Endometrial microvascular endothelial cells (primary cell): Measurements from ENCODE around the gene CTNND2. TPM values are rescaled to one million over a fixed set of nuclear protein-coding genes. Genes with fewer than 3 reads are reported as not detected.
"Not testable (repeated sequence)": the region's sequence is repeated elsewhere in the genome, so short reads cannot be mapped to it uniquely, and the experiment has no call there.

Experiments used
- in situ Hi-C: cut with HindIII; loops from 2 replicates; pipeline ENCODE4 v1.10.0; 2017; ENCODE audit warnings: low sequenced_read_pairs, low pct_unique_long_range_greater_than_20kb; ENCODE audit errors: inconsistent ontology term
- total RNA-seq: library from RNA; depleted of rRNA; stranded (reverse); fragments of >200 nt; gene quantifications from one replicate; pipeline ENCODE4 v1.2.3, GENCODE V29; 2015; ENCODE audit errors: inconsistent ontology term

CTNND2 gene
- total RNA-seq, 1 donor from 2014 or later: not detected

DNA sequence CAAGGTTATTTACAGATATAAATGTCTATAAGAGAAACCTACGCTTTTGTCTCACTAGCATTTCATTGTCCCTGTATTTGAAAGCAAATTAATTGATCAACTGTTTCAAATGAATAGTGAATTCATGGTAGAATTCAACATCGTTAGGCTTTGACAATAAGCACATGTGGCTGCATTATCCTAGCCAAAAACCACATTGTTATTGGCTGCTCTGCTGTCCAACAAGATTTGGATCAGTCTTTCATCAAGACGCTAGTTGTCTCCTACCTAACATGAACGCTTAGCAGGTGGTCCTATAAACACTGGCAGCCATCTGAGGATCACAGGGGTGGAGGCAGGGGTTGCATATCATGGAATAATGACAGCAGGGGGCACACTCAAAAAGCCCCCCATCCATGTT lies 455.0 kb downstream of the CTNND2 start:
- in situ Hi-C loops: no loop called here

DNA sequence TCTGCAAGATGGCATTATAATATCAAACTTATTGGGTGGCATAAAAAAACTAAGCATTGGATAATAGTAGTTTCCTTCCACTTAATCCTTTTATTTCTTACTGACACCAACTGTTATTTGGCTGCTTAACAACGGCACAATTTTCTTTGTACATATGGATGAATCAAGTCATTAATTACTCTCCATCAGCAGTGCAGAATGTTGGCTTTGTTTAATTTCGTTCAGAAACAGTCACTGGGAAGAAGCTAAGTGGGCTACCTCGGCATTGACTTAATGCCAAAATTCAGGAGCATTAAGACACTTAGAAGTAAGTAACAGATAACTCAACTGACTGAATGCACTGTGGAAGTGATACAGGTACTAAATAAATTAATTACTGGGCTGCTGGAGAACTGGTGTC lies 460.4 kb downstream of the CTNND2 start:
- in situ Hi-C loops: no loop called here

DNA sequence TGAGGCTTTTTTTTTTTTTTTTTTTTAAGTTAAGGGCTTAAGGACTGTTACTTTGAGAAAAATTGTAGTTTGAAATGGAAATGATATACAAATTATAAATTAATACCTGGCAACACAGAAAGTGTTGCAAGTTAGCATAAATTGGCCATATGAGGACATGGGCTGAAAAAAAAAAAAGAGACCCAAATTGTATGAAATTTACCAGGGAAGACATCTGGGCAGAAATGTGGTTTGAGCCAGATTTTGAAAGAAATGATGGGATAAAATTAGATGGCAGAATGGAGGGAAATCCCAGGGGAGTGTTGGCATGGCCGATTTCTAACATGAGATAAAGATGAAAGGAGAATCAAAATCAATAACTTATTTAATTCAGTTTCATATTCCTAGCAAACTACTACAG lies 472.1 kb downstream of the CTNND2 start:
- in situ Hi-C loops: no loop called here

DNA sequence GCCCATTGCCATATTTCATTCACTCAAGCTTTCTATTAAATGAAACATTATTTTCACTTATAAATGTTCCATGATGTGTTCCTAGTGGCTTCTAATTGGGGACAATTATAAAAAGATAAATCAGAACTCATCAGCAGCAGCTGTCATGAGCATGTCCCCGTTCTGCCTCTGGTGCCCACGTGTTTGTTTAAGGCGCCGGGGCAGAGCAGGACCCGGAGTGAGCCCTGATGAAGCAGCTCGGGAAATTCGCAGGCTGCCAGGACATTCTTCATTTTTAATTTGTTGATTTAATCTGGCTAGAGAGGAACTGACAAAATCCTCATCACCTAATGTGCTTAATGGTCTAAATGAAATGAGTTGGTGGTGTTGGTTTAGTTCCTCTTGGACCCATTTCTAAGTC lies 475.0 kb downstream of the CTNND2 start:
- in situ Hi-C loops: no loop called here

DNA sequence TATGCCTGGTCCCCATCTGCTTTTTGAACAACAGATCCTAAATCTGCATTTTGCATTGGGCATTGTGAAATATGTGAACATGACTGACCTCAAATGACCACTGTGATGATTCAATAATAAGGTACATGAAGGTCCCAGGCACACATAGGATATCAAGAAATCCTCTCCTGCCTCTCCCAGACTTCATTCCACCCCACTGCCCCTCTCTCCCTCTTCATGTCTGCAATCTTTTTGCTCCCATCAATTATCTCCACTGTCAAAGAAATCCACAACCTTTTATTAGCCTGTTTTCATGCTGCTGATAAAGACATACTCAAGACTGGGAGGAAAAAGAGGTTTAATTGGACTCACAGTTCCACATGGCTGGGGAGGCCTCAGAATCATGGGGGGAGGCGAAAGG lies 476.7 kb downstream of the CTNND2 start:
- in situ Hi-C loops: no loop called here

DNA sequence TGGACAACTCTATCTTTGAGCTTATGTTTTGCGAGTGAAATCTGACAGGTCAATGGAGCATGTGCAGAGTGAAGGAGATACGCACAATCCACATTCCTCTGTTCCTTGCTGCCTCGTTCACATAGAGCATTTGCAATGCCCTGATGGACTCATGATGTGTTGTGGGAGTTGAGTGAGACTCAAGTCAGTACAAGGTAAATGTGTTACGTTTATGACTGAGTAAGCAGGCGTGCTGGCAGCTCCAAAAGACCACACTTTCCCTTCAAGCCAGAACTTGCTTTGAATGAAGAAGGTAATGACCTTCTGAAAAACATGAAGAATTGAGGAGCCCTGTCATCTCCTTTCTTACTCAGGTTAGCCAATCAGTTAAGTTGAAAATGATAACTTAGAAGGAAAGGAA lies 477.8 kb downstream of the CTNND2 start:
- in situ Hi-C loops: no loop called here

DNA sequence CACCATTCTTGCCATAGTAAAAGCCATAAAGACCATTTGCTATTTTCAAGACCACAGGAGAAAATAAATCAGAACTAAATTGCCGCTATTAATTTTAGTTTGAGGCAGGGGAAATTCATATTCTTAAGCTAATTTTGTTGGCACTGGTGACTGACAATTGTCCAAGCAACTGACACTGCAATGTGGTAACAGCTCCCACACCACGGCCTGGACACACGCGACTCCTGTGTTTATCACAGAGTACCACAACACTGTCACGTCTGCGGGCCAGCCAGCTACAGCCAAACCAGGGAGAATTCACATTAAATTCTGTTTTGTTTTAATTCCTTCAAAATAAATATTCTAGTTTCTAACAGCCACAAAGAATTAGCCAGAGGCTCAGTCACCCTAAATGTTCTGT lies 481.9 kb downstream of the CTNND2 start:
- in situ Hi-C loops: no loop called here

DNA sequence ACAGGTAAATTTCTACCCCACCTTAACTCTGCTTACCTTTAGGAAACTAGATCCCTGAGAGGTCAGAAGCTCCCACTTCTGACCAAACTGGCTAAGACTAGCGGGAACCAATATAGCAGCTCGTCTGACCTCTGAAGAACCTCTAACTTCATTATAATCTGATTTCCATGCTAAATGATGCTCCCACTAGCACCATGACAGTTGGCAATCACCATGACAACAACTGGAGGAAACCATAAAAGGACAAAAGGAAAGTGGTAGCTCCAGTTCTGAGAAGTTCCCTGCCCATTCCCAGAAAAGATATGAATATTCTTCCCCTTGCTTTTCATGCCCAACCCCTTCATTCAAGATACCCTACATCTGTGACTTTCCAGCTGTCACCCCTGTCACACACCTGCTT lies 483.3 kb downstream of the CTNND2 start:
- in situ Hi-C loops: no loop called here

DNA sequence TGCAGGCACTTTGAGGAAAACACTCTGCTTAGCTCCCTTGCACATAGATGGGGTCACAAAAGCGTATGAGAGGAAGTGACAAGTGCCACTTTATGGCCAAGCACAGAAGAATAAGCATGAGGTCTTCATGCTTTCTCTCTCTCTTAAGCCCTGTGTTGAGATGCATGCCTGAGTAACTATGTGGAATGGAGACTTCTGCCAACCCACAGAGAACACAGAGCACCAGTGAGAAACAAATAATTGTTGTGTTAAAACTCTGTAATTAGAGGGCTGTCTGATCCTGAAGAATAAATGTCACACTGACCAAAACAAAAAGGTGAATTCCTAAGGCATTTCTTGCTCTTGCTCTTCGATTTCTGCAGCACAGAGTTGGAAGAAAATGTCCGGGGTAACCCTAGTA lies 488.5 kb downstream of the CTNND2 start:
- in situ Hi-C loops: no loop called here

DNA sequence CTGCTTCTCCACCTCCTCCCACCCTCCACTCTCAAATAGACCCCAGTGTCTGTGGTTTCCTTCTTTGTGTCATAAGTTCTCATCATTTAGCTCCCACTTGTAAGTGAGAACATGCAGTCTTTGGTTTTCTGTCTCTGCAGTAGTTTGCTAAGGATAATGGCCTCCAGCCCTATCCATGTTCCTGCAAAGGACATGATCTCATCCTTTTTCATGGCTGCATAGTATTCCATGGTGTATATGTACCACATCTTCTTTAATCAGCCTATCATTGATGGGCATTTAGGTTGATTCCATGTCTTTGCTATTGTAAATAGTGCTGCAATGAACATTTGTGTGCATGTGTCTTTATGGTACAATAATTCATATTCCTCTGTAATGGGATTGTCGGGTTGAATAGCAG lies 489.5 kb downstream of the CTNND2 start:
- in situ Hi-C loops: not testable (repeated sequence)

DNA sequence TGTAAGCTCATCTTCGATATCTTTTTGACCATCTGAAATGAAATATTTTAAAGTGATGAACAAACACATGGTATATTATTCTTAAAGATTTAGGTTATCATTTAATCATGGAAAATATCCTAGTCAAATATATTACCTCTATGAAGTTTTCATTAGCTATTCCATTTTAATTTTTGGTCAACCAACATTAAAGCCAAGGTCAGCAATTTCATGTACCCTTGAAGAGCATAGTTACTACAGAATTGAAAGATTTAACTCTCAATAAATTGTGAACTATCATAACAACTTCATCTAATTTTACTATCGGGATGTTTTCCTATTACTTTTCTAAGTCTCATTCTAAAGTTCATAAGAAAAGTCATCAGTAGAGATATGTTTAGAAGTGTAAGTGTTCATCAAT lies 492.6 kb downstream of the CTNND2 start:
- in situ Hi-C loops: no loop called here

DNA sequence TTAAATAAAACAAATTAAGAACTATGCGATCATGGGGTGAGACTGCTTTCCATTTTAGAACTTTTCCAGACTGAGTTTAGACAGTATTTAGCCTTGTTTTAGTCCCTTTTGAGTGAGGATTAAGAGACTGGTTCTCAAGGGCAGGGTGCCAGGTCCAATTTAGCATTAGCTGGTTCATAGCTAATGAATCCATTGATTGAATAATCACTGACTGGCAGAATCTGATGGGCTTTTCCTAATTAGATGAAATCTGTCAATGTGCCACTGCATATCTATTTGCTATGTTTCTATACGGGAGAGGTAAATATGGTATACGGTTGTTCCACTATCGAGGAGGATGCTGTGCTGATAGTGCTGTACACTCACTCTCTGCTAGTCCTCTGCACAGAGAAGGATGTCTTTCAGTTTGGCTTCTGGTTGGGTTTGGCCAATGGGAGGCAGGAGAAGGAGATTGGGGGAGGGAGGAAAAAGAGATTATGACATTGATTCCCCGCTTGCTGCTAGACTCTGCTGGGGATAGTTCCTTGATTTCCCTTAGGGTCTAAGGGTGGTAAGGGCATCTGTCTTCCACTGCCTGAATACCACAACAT lies 496.6 kb downstream of the CTNND2 start:
- in situ Hi-C loops: no loop called here

DNA sequence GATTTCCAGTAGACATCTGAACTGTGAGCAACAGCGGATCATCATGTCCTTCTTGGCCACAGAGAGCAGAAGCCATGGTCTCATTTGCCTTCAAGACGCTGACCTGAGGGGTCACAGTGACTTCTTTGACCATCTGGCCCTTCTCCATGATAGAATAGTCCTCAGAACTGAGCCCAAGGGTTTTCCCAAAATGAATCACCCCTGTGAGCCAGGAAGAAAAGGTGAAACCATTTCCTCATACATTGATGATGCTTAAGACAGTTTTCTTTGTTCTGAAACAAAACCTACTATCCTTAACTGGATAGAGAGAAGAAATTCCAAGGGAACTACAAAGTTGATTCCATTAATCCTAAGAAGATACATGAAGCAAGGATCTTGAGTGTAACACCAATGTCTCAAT lies 503.9 kb downstream of the CTNND2 start:
- in situ Hi-C loops: no loop called here

DNA sequence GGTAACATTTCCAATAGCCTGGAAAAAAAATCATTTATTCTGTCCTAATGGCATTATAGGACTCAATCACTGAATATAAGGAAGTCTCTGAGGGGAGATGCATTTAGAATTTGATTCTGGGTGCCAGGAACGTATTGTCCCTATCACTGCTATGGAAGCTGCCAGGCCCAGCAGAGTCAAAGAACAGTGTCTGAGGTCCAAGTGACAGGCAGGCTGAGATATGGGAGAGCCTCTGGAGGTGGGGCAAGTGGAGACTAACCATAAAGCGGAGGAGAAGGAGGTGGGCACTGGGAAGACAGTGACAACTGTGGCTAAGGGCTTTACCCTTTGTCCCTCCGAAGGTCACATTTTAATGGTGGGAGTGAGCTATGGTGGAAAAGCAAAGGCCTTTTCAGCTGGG lies 505.5 kb downstream of the CTNND2 start:
- in situ Hi-C loops: no loop called here

DNA sequence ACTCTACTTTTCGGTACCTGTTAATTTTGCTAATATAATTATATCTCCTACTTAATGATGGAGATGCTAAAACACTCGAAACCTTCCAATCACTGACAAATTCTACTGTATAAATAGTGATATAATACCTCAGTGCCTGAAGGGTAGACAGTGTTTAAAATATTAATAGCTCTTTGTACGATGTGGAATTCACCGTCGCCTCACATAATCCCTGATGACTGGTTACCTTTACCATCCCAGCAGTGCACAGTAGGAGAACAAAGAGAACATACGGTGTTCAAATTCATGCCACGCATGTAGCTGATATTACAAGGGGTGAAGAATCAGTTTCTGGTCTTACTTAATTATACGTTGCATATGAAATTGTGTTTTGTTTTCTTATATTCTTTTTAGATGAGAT lies 506.7 kb downstream of the CTNND2 start:
- in situ Hi-C loops: no loop called here

DNA sequence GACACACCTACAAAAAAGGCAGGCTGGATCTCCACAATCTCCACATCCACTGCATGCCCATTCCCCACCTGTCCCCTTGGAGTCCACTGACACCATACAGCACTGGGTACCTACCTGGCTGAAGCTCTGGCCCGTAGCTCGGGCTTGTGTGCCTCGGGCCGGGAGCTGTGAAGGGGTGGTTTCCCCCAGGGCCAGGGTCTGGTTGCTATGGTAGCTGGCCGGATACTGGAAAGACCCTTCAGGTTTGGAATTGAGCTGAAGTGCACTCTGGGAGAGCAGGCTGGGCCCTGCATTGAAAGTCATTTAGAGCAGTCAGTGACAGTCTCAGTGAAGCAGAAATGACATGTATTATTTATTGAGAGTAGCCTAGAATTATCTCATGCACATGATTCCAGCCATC lies 507.3 kb downstream of the CTNND2 start:
- in situ Hi-C loops: no loop called here

DNA sequence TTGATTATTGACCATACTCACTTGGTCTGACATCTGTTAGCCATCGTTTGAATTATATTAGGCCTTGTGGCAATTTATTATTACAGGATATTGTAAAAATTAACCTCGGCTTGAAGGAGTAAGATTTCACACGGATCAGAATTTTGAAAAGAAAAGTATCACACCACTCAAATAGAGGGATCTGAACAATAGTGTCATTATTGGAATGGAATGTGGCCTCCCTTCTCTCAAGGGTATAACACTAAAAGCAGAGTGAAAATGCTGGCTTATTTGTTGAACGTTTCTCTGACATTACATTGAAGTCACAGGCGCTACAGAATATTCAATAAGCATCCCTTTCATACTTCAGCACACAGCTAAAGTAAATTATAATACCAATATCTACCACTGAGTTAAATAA lies 509.3 kb downstream of the CTNND2 start:
- in situ Hi-C loops: no loop called here

DNA sequence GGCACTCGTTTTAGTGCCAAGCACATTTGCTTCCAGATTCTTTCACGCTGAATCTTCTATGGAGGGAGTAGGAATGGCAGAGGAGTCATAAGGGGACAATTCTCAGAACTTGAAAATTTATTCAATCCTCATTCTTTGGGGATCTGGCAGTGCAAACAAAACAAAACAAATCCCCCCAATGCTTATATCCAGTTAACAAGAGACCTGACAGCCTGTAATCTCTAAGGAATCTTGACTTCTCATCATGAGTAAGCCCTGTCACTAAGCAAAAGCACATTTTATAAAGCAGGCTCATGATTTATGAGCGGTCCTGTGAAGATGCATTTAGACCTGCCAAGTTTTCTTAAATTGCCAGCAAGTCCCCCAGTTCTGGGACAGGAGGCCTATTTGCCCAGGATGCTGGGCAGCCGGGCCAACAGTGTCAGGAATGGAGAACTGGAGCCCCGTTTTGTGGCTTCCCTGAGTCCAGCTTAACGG lies 513.9 kb downstream of the CTNND2 start:
- in situ Hi-C loops: no loop called here

DNA sequence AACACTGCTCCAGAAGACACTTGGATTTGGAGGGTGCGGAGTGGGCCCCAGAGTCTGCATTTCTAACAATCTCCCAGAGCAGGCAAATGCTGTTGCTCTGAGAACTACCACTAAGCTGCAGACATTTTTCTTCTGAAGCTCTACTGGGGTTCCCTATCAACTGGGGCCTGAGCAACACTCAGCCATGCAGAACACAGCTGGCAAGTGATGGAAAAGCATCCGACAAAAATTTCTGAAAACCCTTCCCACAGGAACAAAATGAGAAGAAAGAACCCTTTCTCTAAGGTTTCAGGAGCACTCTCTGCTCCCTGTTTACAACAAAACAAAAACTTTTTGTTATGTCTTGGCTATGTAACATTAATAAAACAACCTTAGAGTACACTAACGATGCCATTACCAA lies 516.9 kb downstream of the CTNND2 start:
- in situ Hi-C loops: no loop called here

DNA sequence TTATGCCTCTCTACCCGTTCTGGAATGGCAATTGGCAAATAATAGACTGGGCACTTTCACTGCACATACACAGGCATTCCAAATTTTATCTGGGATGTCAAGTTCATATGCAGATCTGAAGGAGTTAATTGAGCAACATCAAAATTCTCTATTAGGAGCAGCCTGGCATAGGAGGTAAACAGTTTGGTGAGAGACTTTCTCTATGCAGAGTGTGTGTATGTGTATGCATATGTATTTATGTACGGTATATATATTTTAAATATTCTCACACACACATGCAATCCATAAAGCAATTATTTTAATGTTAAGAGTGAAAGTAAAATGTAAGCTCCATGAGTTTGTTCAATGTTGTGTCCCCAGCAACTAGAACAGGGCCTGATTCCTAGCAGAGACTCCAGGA lies 517.8 kb downstream of the CTNND2 start:
- in situ Hi-C loops: no loop called here

DNA sequence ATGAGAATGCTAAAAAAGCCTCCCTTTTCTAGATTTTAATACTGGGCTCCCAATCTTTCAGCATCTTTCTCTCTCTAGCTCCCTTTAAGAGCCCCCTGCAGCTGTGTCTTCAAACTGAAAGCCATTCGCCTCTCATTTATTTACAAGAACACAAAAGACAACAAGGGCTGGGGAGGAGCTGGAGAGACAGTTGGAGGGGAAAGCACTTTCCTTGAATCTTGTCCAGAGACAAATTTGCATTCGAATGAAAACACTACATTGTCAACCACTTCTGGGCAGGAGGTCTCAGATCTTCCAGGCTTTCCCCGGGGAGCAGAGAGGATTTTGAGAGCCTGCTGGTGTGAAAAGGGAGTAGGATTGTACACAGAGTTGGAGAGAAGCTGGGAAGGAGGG lies 518.3 kb downstream of the CTNND2 start:
- in situ Hi-C loops: no loop called here
